H9 (cell line): ENCODE data around the gene PPIL6. TPM values are rescaled to one million over a fixed set of nuclear protein-coding genes. Genes with fewer than 3 reads are reported as not detected.

ENCODE experiments used
- DNase-seq: peaks from one replicate; pipeline ENCODE4 v3.0.0-alpha.2; 2017
- H2AFZ ChIP-seq: one replicate; pipeline ENCODE4 v1.6.1; 2013; ENCODE audit warnings: mild to moderate bottlenecking, low read length, control low read depth, moderate library complexity
- H2AK5ac ChIP-seq: 2 replicates; pipeline ENCODE4 v1.6.1; 2013; ENCODE audit warnings: low read length, control low read depth, mixed read lengths; ENCODE audit not compliant: insufficient read length
- H2BK120ac ChIP-seq: one replicate; pipeline ENCODE4 v1.6.1; 2013; ENCODE audit warnings: low read depth, mild to moderate bottlenecking, low read length, control low read depth, inconsistent platforms; ENCODE audit not compliant: poor library complexity, severe bottlenecking
- H2BK12ac ChIP-seq: 2 replicates; pipeline ENCODE4 v1.6.1; 2013; ENCODE audit warnings: low read length, control low read depth, mixed read lengths, low read depth; ENCODE audit not compliant: insufficient read length
- H2BK15ac ChIP-seq: 2 replicates; pipeline ENCODE4 v1.6.1; 2013; ENCODE audit warnings: low read depth, low read length, control low read depth
- H2BK20ac ChIP-seq: one replicate; pipeline ENCODE4 v1.6.1; 2013; ENCODE audit warnings: low read depth, mild to moderate bottlenecking, low read length, control low read depth, inconsistent platforms; ENCODE audit not compliant: poor library complexity, severe bottlenecking
- H2BK5ac ChIP-seq: 2 replicates; pipeline ENCODE4 v1.6.1; 2013; ENCODE audit warnings: low read length, control low read depth, mixed read lengths; ENCODE audit not compliant: insufficient read length
- H3K14ac ChIP-seq: 2 replicates; pipeline ENCODE4 v1.6.1; 2013; ENCODE audit warnings: low read length, control low read depth; ENCODE audit not compliant: insufficient read depth
- H3K18ac ChIP-seq: 2 replicates; pipeline ENCODE4 v1.6.1; 2013; ENCODE audit warnings: low read depth, mild to moderate bottlenecking, mixed read lengths, low read length, control low read depth; ENCODE audit not compliant: insufficient read length
- H3K23ac ChIP-seq: 2 replicates; pipeline ENCODE4 v1.6.1; 2013; ENCODE audit warnings: low read length, control low read depth, mixed read lengths, low read depth; ENCODE audit not compliant: insufficient read length
- H3K23me2 ChIP-seq: 2 replicates; pipeline ENCODE4 v1.6.1; 2013; ENCODE audit warnings: low read depth, mild to moderate bottlenecking, mixed read lengths, low read length, control low read depth; ENCODE audit not compliant: insufficient read length, poor library complexity, severe bottlenecking
- H3K27ac ChIP-seq: 2 replicates; pipeline ENCODE4 v1.5.1; 2013; ENCODE audit warnings: low read length, control low read depth, mixed read lengths, low read depth; ENCODE audit not compliant: insufficient read length
- H3K27me3 ChIP-seq: 2 replicates; pipeline ENCODE4 v1.6.1; 2013; ENCODE audit warnings: low read length, control low read depth, inconsistent platforms; ENCODE audit not compliant: insufficient read depth
- H3K4ac ChIP-seq: 2 replicates; pipeline ENCODE4 v1.6.1; 2013; ENCODE audit warnings: low read depth, mild to moderate bottlenecking, control low read depth, inconsistent platforms, low read length, moderate library complexity
- H3K4me1 ChIP-seq: 2 replicates; pipeline ENCODE4 v1.6.1; 2013; ENCODE audit warnings: low read length, control low read depth, inconsistent platforms; ENCODE audit not compliant: insufficient read depth
- H3K4me2 ChIP-seq: 2 replicates; pipeline ENCODE4 v1.6.1; 2013; ENCODE audit warnings: low read length, control low read depth, mixed read lengths; ENCODE audit not compliant: insufficient read length, insufficient read depth
- H3K56ac ChIP-seq: 2 replicates; pipeline ENCODE4 v1.6.1; 2013; ENCODE audit warnings: low read depth, mild to moderate bottlenecking, mixed read lengths, low read length, control low read depth; ENCODE audit not compliant: insufficient read length
- H3K79me1 ChIP-seq: 2 replicates; pipeline ENCODE4 v1.6.1; 2013; ENCODE audit warnings: low read depth, mild to moderate bottlenecking, moderate library complexity, low read length, control low read depth, inconsistent platforms; ENCODE audit not compliant: insufficient read depth, poor library complexity, severe bottlenecking
- H3K79me2 ChIP-seq: 2 replicates; pipeline ENCODE4 v1.6.1; 2013; ENCODE audit warnings: low read length, control low read depth, inconsistent platforms; ENCODE audit not compliant: insufficient read depth
- H3K9ac ChIP-seq: 2 replicates; pipeline ENCODE4 v1.6.1; 2013; ENCODE audit warnings: low read length, control low read depth, mixed read lengths; ENCODE audit not compliant: insufficient read length; ENCODE audit errors: extremely low read depth
- H3K9me3 ChIP-seq: one replicate; pipeline ENCODE4 v1.6.1; 2013; ENCODE audit warnings: low read depth, low read length, inconsistent platforms; ENCODE audit not compliant: control insufficient read depth
- H3T11ph ChIP-seq: one replicate; pipeline ENCODE4 v1.6.1; 2013; ENCODE audit warnings: mild to moderate bottlenecking, low read length, control low read depth, inconsistent platforms
- H4K20me1 ChIP-seq: one replicate; pipeline ENCODE4 v1.6.1; 2013; ENCODE audit not compliant: control insufficient read depth, insufficient read length, insufficient read depth
- H4K5ac ChIP-seq: 2 replicates; pipeline ENCODE4 v1.6.1; 2013; ENCODE audit warnings: low read depth, mild to moderate bottlenecking, mixed read lengths, low read length, control low read depth; ENCODE audit not compliant: insufficient read length
- H4K8ac ChIP-seq: replicated peaks from 2 replicates; pipeline ENCODE4 v1.6.1; 2013; ENCODE audit warnings: low read length, control low read depth, mixed read lengths, low read depth; ENCODE audit not compliant: insufficient read length
- H4K91ac ChIP-seq: 2 replicates; pipeline ENCODE4 v1.6.1; 2013; ENCODE audit warnings: low read depth, mild to moderate bottlenecking, moderate library complexity, mixed read lengths, low read length, control low read depth; ENCODE audit not compliant: insufficient read length
- H3K27ac Mint-ChIP-seq, 3 experiments: 2 replicates in 2 of 3; 3 replicates in 1 of 3; pipeline ENCODE4 v1.8.0; 2020 to 2021; ENCODE audit warnings: mixed read lengths in 3 of 3, mild to moderate bottlenecking in 1 of 3, moderate library complexity in 1 of 3
- H3K27me3 Mint-ChIP-seq: 2 replicates; pipeline ENCODE4 v1.8.0; 2021; ENCODE audit warnings: low read depth, mild to moderate bottlenecking, moderate library complexity, mixed read lengths
- H3K36me3 Mint-ChIP-seq, 3 experiments: 2 replicates in 2 of 3; 3 replicates in 1 of 3; pipeline ENCODE4 v1.8.0; 2020 to 2021; ENCODE audit warnings: low read depth in 3 of 3, mixed read lengths in 3 of 3; ENCODE audit not compliant: insufficient read depth in 1 of 3
- H3K4me1 Mint-ChIP-seq, 2 experiments: 2 replicates each; pipeline ENCODE4 v1.8.0; 2020; ENCODE audit warnings: mixed read lengths in 2 of 2
- H3K4me3 Mint-ChIP-seq, 2 experiments: 2 replicates in 1 of 2; 3 replicates in 1 of 2; pipeline ENCODE4 v1.8.0; 2020 to 2021; ENCODE audit warnings: mild to moderate bottlenecking in 2 of 2, mixed read lengths in 2 of 2, moderate library complexity in 1 of 2
- H3K9me3 Mint-ChIP-seq, 2 experiments: 2 replicates in 1 of 2; 3 replicates in 1 of 2; pipeline ENCODE4 v1.8.0; 2020; ENCODE audit warnings: mild to moderate bottlenecking in 2 of 2, mixed read lengths in 2 of 2, moderate library complexity in 1 of 2
- WGBS: extraction: QIAGEN DNeasy Blood & Tissue Kit; methylation state at CpG from one replicate; pipeline ENCODE4 v1.1.7; 2013; ENCODE audit warnings: missing lambda C conversion rate, low lambda C conversion rate, mixed read lengths; ENCODE audit not compliant: insufficient read length; ENCODE audit errors: extremely low coverage; 5-methylcytosine and 5-hydroxymethylcytosine counted together
- total RNA-seq: library from RNA; stranded (reverse); gene quantifications from 2 replicates; pipeline ENCODE4 v1.2.1, GENCODE V29; 2021
- TF ChIP-seq, protein P1 (sequence below): fragments of 200-600 bp; sonication (generic); conservative IDR thresholded peaks from 3 replicates; pipeline ENCODE4 v1.8.0; 2021; ENCODE audit warnings: antibody characterized with exemption, mild to moderate bottlenecking

PPIL6 gene
- total RNA-seq, 1 experiment from 2014 or later, result 1.0 TPM

DNA sequence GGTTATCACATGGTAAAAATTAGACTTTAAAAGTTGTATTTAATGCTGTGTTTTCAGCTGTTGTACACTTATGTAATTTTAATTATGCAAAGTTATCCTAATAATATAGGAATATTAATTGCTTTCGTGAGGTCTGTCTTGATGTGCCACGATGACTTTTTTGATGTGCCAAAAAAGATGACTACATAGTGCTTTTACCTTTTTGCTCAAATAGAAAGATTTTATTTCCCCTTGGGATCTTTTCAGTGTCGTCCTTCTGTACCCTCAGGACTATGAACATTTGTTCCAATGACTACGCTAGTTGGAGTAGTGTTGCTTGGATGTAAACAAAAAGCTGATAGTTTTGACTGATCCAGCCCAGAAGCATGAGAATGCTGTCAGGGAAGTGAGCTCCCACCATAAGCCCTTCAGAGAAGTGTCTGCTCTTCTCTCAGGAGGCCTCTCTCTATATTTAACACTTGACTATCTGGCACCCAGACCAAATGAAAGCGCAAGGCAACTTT is 56.9 kb downstream of the PPIL6 start:
- Mint-ChIP-seq H3K4me1 (peaks cover 22 to 23% of the 10 kb centered on the region in 2 experiments), H3K27me3 (no peaks in the 10 kb centered on the region), H3K27ac (peak overlapping the region in 2 of 3 experiments; percentile 3 to 8; a peak in 2 of 7 replicates), H3K4me3 (peak overlapping the region; percentile 85 to 89), H3K9me3 (no peaks in the 10 kb centered on the region), H3K36me3 (peaks cover 0 to 9% (median 9%) of the 10 kb centered on the region in 3 experiments; a peak in 5 of 7 replicates)
- Histone ChIP-seq H2BK5ac (no peak overlapping the region), H3K9ac (no peak overlapping the region), H3K23me2 (peaks cover 5% of the 10 kb centered on the region), H3K18ac (no peak overlapping the region), H2AFZ (no peak overlapping the region), H3K4me2 (peak overlapping the region; percentile 62), H3K79me1 (no peaks in the 10 kb centered on the region), H2AK5ac (no peak overlapping the region), H2BK20ac (no peak overlapping the region), H4K20me1 (no peaks in the 10 kb centered on the region), H4K91ac (no peak overlapping the region), H3K23ac (no peak overlapping the region), H3K9me3 (no peaks in the 10 kb centered on the region), H3K56ac (no peak overlapping the region), H3K27ac (no peak overlapping the region), H3K4me1 (no peaks in the 10 kb centered on the region), H4K5ac (no peak overlapping the region), H3K14ac (no peak overlapping the region), H3K4ac (no peak overlapping the region), H3K27me3 (no peaks in the 10 kb centered on the region), H2BK120ac (no peak overlapping the region), H2BK15ac (no peak overlapping the region), H4K8ac (no peak overlapping the region), H3T11ph (no peak overlapping the region), H2BK12ac (no peak overlapping the region), H3K79me2 (peaks cover 23% of the 10 kb centered on the region)
- TF ChIP-seq, protein P1, sequence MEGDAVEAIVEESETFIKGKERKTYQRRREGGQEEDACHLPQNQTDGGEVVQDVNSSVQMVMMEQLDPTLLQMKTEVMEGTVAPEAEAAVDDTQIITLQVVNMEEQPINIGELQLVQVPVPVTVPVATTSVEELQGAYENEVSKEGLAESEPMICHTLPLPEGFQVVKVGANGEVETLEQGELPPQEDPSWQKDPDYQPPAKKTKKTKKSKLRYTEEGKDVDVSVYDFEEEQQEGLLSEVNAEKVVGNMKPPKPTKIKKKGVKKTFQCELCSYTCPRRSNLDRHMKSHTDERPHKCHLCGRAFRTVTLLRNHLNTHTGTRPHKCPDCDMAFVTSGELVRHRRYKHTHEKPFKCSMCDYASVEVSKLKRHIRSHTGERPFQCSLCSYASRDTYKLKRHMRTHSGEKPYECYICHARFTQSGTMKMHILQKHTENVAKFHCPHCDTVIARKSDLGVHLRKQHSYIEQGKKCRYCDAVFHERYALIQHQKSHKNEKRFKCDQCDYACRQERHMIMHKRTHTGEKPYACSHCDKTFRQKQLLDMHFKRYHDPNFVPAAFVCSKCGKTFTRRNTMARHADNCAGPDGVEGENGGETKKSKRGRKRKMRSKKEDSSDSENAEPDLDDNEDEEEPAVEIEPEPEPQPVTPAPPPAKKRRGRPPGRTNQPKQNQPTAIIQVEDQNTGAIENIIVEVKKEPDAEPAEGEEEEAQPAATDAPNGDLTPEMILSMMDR, result no peak; the same call in 2 of the 3 replicates
- DNase-seq, result no peak
- no CpG with 5 or more reads among the region's 5 CpGs for WGBS
